Panc1 (cell line): ENCODE data around the gene PRKCA.

Source experiments
- CTCF ChIP-seq: fragments of 450-650 bp; IDR thresholded peaks from 2 replicates; pipeline ENCODE4 v1.5.1; 2017; ENCODE audit warnings: mild to moderate bottlenecking
- POLR2AphosphoS5 ChIP-seq: IDR thresholded peaks from 2 replicates; pipeline ENCODE4 v1.6.1; 2012; ENCODE audit warnings: mild to moderate bottlenecking, low read depth, low read length, moderate library complexity
- REST ChIP-seq, 2 experiments: IDR thresholded peaks; 2 replicates each; pipeline ENCODE4 v1.6.1; 2011 to 2012; ENCODE audit warnings: low read depth in 2 of 2, control low read depth in 1 of 2, low read length in 1 of 2, mild to moderate bottlenecking in 1 of 2, moderate library complexity in 1 of 2; ENCODE audit not compliant: insufficient read depth in 1 of 2
- SIN3A ChIP-seq: IDR thresholded peaks from 2 replicates; pipeline ENCODE4 v1.6.1; 2012; ENCODE audit warnings: low read depth, mild to moderate bottlenecking, low read length, moderate library complexity, borderline replicate concordance; ENCODE audit not compliant: insufficient read depth
- TCF7L2 ChIP-seq: IDR thresholded peaks from 2 replicates; pipeline ENCODE4 v1.6.1; 2011; ENCODE audit warnings: mild to moderate bottlenecking, low read depth, low read length, inconsistent platforms

- no peak for TF ChIP-seq CTCF
- no peak for TF ChIP-seq TCF7L2
- no peak for TF ChIP-seq REST (IDR thresholded peaks at IDR 0.05; ENCODE audit: insufficient read depth in 1 of 2, low read depth in 2 of 2, low read length in 1 of 2)
- no peak for TF ChIP-seq POLR2AphosphoS5
- TF ChIP-seq SIN3A = no peak
Observed at GRCh38 chr17:66262767-66263166, 39.6 kb upstream of the PRKCA start.
